ENCODE data around the gene ASB11. TPM values are rescaled to one million over a fixed set of nuclear protein-coding genes. Genes with fewer than 3 reads are reported as not detected.

ASB11 gene
- polyA plus RNA-seq, 1 donor (not counting 4 experiments of a cell fraction or from before 2014, with no cell fraction given): not detected

- dilution Hi-C loops (cut with MboI; ENCODE audit: extremely low pct_ligation_motif_present, low sequenced_read_pairs): no loop called here
Measured at GRCh38 chrX:15314472-15314871, 968 bp downstream of the ASB11 start.

DNA sequence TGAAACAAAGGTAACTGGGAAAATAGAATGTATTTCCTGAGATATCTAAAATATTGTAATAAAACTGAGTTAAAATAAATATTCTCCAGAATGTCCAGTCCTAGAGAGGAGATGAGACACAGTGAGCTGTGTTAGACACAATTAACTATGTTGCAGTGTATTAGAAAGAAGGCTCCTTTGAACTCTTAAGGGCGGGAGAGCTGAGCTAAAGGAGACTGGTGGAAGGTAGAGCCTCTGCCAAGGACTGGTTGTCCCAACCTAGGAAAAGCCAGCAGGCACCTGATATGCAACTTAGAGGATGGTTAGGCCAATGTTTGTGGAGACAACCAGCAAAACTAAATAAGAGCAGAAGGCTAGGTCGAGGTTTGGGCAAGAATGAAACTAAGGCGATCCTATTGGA, 4.3 kb downstream of the ASB11 start:
- FAIRE-seq: no peak
- Histone ChIP-seq H3K9me1 (ENCODE audit: control insufficient read depth, extremely low read depth, insufficient read depth, low read length) (no peaks in the 10 kb centered on the region), H2AFZ (ENCODE audit: control insufficient read depth, low read length) (no peak overlapping the region), H3K79me2 (ENCODE audit: control insufficient read depth, insufficient read depth, low read length) (no peaks in the 10 kb centered on the region), H3K4me3 (ENCODE audit: control insufficient read depth in 2 of 3, extremely low read depth in 1 of 3, insufficient read depth in 2 of 3, low read depth in 1 of 3, low read length in 3 of 3) (no peak overlapping the region), H3K36me3 (ENCODE audit: control insufficient read depth in 2 of 2, extremely low read depth in 1 of 2, insufficient read depth in 2 of 2, low read length in 2 of 2) (no peaks in the 10 kb centered on the region), H3K9me3 (ENCODE audit: control insufficient read depth, low read depth, low read length) (no peaks in the 10 kb centered on the region), H3K9ac (ENCODE audit: control insufficient read depth, extremely low read depth, insufficient read depth, low read length) (no peak overlapping the region), H3K4me1 (ENCODE audit: control insufficient read depth, extremely low read depth, insufficient read depth, low read length) (no peaks in the 10 kb centered on the region), H4K20me1 (ENCODE audit: control insufficient read depth, extremely low read depth, insufficient read depth, low read length) (no peaks in the 10 kb centered on the region), H3K27me3 (ENCODE audit: control insufficient read depth, extremely low read depth, insufficient read depth, low read length) (no peaks in the 10 kb centered on the region), H3K4me2 (ENCODE audit: control insufficient read depth, extremely low read depth, insufficient read depth, low read depth, low read length) (no peak overlapping the region), H3K27ac (ENCODE audit: control insufficient read depth, insufficient read depth, low read length) (no peak overlapping the region)
- TF ChIP-seq CTCF (optimal IDR thresholded peaks at IDR 0.05 in 1 of 3, IDR thresholded peaks at IDR 0.05 in 1 of 3, conservative IDR thresholded peaks at IDR 0.05 in 1 of 3; ENCODE audit: extremely low read depth in 1 of 3, insufficient read depth in 2 of 3, low read length in 3 of 3): no peak
- TF ChIP-seq EZH2 (IDR thresholded peaks at IDR 0.05; ENCODE audit: low read length): no peak
- no peak for DNase-seq (ENCODE audit: low read depth, low spot score)
- dilution Hi-C loops (cut with MboI; ENCODE audit: extremely low pct_ligation_motif_present, low sequenced_read_pairs): no loop called here

More at GRCh38 chrX:15314472-15314871, 968 bp downstream of the ASB11 start:
- Histone ChIP-seq H3K4me2 (ENCODE audit: control insufficient read depth, extremely low read depth, insufficient read depth, low read depth, low read length) (no peak overlapping the region), H4K20me1 (ENCODE audit: control insufficient read depth, extremely low read depth, insufficient read depth, low read length) (no peaks in the 10 kb centered on the region), H3K4me1 (ENCODE audit: control insufficient read depth, extremely low read depth, insufficient read depth, low read length) (no peaks in the 10 kb centered on the region), H3K9me3 (ENCODE audit: control insufficient read depth, low read depth, low read length) (no peaks in the 10 kb centered on the region), H3K36me3 (ENCODE audit: control insufficient read depth in 2 of 2, extremely low read depth in 1 of 2, insufficient read depth in 2 of 2, low read length in 2 of 2) (no peaks in the 10 kb centered on the region), H3K9me1 (ENCODE audit: control insufficient read depth, extremely low read depth, insufficient read depth, low read length) (no peaks in the 10 kb centered on the region), H3K9ac (ENCODE audit: control insufficient read depth, extremely low read depth, insufficient read depth, low read length) (no peak overlapping the region), H3K4me3 (ENCODE audit: control insufficient read depth in 2 of 3, extremely low read depth in 1 of 3, insufficient read depth in 2 of 3, low read depth in 1 of 3, low read length in 3 of 3) (no peak overlapping the region), H3K27me3 (ENCODE audit: control insufficient read depth, extremely low read depth, insufficient read depth, low read length) (no peaks in the 10 kb centered on the region), H2AFZ (ENCODE audit: control insufficient read depth, low read length) (no peak overlapping the region), H3K79me2 (ENCODE audit: control insufficient read depth, insufficient read depth, low read length) (no peaks in the 10 kb centered on the region), H3K27ac (ENCODE audit: control insufficient read depth, insufficient read depth, low read length) (no peak overlapping the region)
- no peak for TF ChIP-seq EZH2 (IDR thresholded peaks at IDR 0.05; ENCODE audit: low read length)
- TF ChIP-seq CTCF (optimal IDR thresholded peaks at IDR 0.05 in 1 of 3, IDR thresholded peaks at IDR 0.05 in 1 of 3, conservative IDR thresholded peaks at IDR 0.05 in 1 of 3; ENCODE audit: extremely low read depth in 1 of 3, insufficient read depth in 2 of 3, low read length in 3 of 3): no peak
- DNase-seq (ENCODE audit: low read depth, low spot score) (no peak), FAIRE-seq (no peak)
